Liver (tissue), 9 donors: Measurements from ENCODE around the gene GNAS-AS1. TPM values are rescaled to one million over a fixed set of nuclear protein-coding genes. Genes with fewer than 3 reads are reported as not detected.

Experiments
- DNase-seq: peaks from one replicate; pipeline ENCODE4 v3.0.0-alpha.2; 2017; ENCODE audit warnings: low spot score
- H3K27ac ChIP-seq, 2 donors: one replicate each; pipeline ENCODE4 v1.7.0; 2013; ENCODE audit warnings: inconsistent platforms in 2 of 2, low read length in 2 of 2, control low read depth in 1 of 2, low read depth in 1 of 2, mild to moderate bottlenecking in 1 of 2
- H3K27me3 ChIP-seq, 4 donors: one replicate each; pipeline versions ENCODE4 v1.6.1 to v1.7.0; 2013; ENCODE audit warnings: low read length in 3 of 4, inconsistent platforms in 1 of 4, mild to moderate bottlenecking in 1 of 4, moderate library complexity in 1 of 4; ENCODE audit not compliant: control insufficient read depth in 4 of 4, insufficient read depth in 4 of 4
- H3K36me3 ChIP-seq, 4 donors: one replicate each; pipeline versions ENCODE4 v1.6.1 to v1.7.0; 2013; ENCODE audit warnings: low read length in 3 of 4, mild to moderate bottlenecking in 3 of 4, low read depth in 1 of 4, moderate library complexity in 1 of 4; ENCODE audit not compliant: control insufficient read depth in 4 of 4, insufficient read depth in 3 of 4
- H3K4me1 ChIP-seq, 4 donors: one replicate each; pipeline versions ENCODE4 v1.6.1 to v1.7.0; 2013; ENCODE audit warnings: low read length in 3 of 4, mild to moderate bottlenecking in 3 of 4, moderate library complexity in 1 of 4; ENCODE audit not compliant: control insufficient read depth in 4 of 4, insufficient read depth in 4 of 4
- H3K4me3 ChIP-seq, 3 donors: one replicate each; pipeline versions ENCODE4 v1.6.1 to v1.7.0; 2013; ENCODE audit warnings: low read length in 3 of 3, control low read depth in 1 of 3, low read depth in 1 of 3, mild to moderate bottlenecking in 1 of 3
- H3K9ac ChIP-seq, 2 donors: one replicate each; pipeline ENCODE4 v1.7.0; 2013; ENCODE audit warnings: low read length in 2 of 2, mild to moderate bottlenecking in 2 of 2, moderate library complexity in 2 of 2, control low read depth in 1 of 2, low read depth in 1 of 2
- H3K9me3 ChIP-seq, 4 donors: one replicate each; pipeline versions ENCODE4 v1.6.1 to v1.7.0; 2013; ENCODE audit warnings: low read length in 3 of 4; ENCODE audit not compliant: control insufficient read depth in 4 of 4
- EGR1 ChIP-seq, 2 donors: IDR thresholded peaks; 2 replicates each; pipeline ENCODE4 v1.6.1; 2016 to 2018; ENCODE audit warnings: antibody characterized with exemption in 2 of 2, low read depth in 2 of 2
- FOXA1 ChIP-seq: IDR thresholded peaks from 2 replicates; pipeline ENCODE4 v1.6.1; 2016; ENCODE audit warnings: antibody characterized with exemption
- FOXA2 ChIP-seq: IDR thresholded peaks from 2 replicates; pipeline ENCODE4 v1.6.1; 2016; ENCODE audit warnings: antibody characterized with exemption
- GABPA ChIP-seq, 2 donors: IDR thresholded peaks in 1 of 2; conservative IDR thresholded peaks in 1 of 2; 2 replicates each; pipeline ENCODE4 v1.6.1; 2016; ENCODE audit warnings: antibody characterized with exemption in 2 of 2, mild to moderate bottlenecking in 1 of 2, moderate library complexity in 1 of 2
- HNF4A ChIP-seq, 2 donors: conservative IDR thresholded peaks; 2 replicates each; pipeline ENCODE4 v1.6.1; 2016; ENCODE audit warnings: antibody characterized with exemption in 2 of 2, mild to moderate bottlenecking in 2 of 2
- HNF4G ChIP-seq: IDR thresholded peaks from 2 replicates; pipeline ENCODE4 v1.6.1; 2016; ENCODE audit warnings: antibody characterized with exemption
- JUND ChIP-seq, 2 donors: IDR thresholded peaks; 2 replicates each; pipeline ENCODE4 v1.6.1; 2016; ENCODE audit warnings: antibody characterized with exemption in 2 of 2
- NR2F2 ChIP-seq: IDR thresholded peaks from 2 replicates; pipeline ENCODE4 v1.6.1; 2016; ENCODE audit warnings: antibody characterized with exemption
- RAD21 ChIP-seq, 2 donors: IDR thresholded peaks; 2 replicates each; pipeline ENCODE4 v1.6.1; 2016; ENCODE audit warnings: antibody characterized with exemption in 2 of 2, mild to moderate bottlenecking in 2 of 2
- RXRA ChIP-seq, 2 donors: IDR thresholded peaks; 2 replicates each; pipeline ENCODE4 v1.6.1; 2017 to 2018; ENCODE audit warnings: antibody characterized with exemption in 2 of 2, mild to moderate bottlenecking in 1 of 2
- SP1 ChIP-seq: IDR thresholded peaks from 2 replicates; pipeline ENCODE4 v1.6.1; 2018; ENCODE audit warnings: antibody characterized with exemption, mild to moderate bottlenecking
- TAF1 ChIP-seq: conservative IDR thresholded peaks from 2 replicates; pipeline ENCODE4 v1.6.1; 2016; ENCODE audit warnings: antibody characterized with exemption, mild to moderate bottlenecking
- YY1 ChIP-seq: IDR thresholded peaks from 2 replicates; pipeline ENCODE4 v1.6.1; 2016; ENCODE audit warnings: antibody characterized with exemption, mild to moderate bottlenecking
- WGBS: extraction: QIAGEN DNeasy Blood & Tissue Kit; methylation state at CpG from one replicate; pipeline ENCODE4 v1.1.7; 2013; 5-methylcytosine and 5-hydroxymethylcytosine counted together
- polyA plus RNA-seq, 2 donors: library from polyadenylated mRNA; stranded (reverse) in 1 of 2; unstranded in 1 of 2; fragments of 200-250 nt in 1 of 2; fragments of >200 nt in 1 of 2; fragmentation: Nextera tagmentation in 1 of 2; extraction: Ambion mirVana in 1 of 2; gene quantifications; one replicate each; pipeline versions ENCODE4 v1.2.1 to v1.2.3, GENCODE V29; 2013 to 2015
- total RNA-seq, 2 donors: library from RNA; depleted of rRNA; stranded (reverse); fragments of >200 nt; gene quantifications; one replicate each; pipeline ENCODE4 v1.2.3, GENCODE V29; 2014
- TF ChIP-seq, protein P1 (sequence below): fragments of 150-350 bp; IDR thresholded peaks from 2 replicates; pipeline ENCODE4 v1.5.1; 2017; ENCODE audit warnings: improper control_type of control experiment, low read depth, low read length; ENCODE audit not compliant: missing input control
- TF ChIP-seq, protein P2 (sequence below): IDR thresholded peaks from 2 replicates; pipeline ENCODE4 v1.6.1; 2016; ENCODE audit warnings: antibody characterized with exemption, mild to moderate bottlenecking
- TF ChIP-seq, protein P3 (sequence below): IDR thresholded peaks from 2 replicates; pipeline ENCODE4 v1.6.1; 2016; ENCODE audit warnings: antibody characterized with exemption
- TF ChIP-seq, protein P4 (sequence below): IDR thresholded peaks from 2 replicates; pipeline ENCODE4 v1.6.1; 2016; ENCODE audit warnings: antibody characterized with exemption
- TF ChIP-seq, protein P5 (sequence below): IDR thresholded peaks from 2 replicates; pipeline ENCODE4 v1.6.1; 2016; ENCODE audit warnings: antibody characterized with exemption
- donor health status: healthy.
- donor health status: healthy.
- donor health status: healthy.
- donor health status: healthy.
- donor health status: healthy.

Gene GNAS-AS1
- total and polyA plus RNA-seq, 4 donors = 0.08 to 0.42 (median 0.09) TPM; not detected in 1

DNA sequence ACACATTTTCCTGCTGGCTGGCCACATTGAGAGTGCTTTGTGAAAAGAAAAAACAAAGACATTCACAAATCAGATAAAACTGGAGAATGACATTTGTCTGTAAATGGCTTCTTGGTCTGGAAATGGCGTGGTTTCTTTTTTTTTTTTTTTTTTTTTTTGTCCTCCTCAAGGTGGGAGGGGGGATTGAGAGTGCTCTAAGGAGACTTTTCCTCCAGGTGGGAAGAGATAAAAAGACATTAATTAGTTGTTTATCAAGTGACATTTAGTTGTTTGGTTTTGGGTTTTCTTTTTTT lies 42.2 kb upstream of the GNAS-AS1 start:
- H3K27ac ChIP-seq = peak overlapping the region; percentile 93 to 97
- peak overlapping the region; percentile 76 to 99 (median 81) for H3K4me3 ChIP-seq
- no peaks in the 10 kb centered on the region for H3K9me3 ChIP-seq
- no peak for DNase-seq
- TF ChIP-seq YY1 (peak; percentile 67), EGR1 (IDR thresholded peaks at IDR 0.05; ENCODE audit: low read depth in 2 of 2) (no peak)
- H3K36me3 ChIP-seq = peaks cover 0 to 5% (median 1%) of the 10 kb centered on the region in 4 donors
- WGBS = 3% methylated on average over 1 of the region's 1 CpG
- peaks cover 13 to 37% (median 28%) of the 10 kb centered on the region in 4 donors for H3K4me1 ChIP-seq
- peak overlapping the region; percentile 49 to 74 for H3K9ac ChIP-seq
- no peaks in the 10 kb centered on the region for H3K27me3 ChIP-seq

DNA sequence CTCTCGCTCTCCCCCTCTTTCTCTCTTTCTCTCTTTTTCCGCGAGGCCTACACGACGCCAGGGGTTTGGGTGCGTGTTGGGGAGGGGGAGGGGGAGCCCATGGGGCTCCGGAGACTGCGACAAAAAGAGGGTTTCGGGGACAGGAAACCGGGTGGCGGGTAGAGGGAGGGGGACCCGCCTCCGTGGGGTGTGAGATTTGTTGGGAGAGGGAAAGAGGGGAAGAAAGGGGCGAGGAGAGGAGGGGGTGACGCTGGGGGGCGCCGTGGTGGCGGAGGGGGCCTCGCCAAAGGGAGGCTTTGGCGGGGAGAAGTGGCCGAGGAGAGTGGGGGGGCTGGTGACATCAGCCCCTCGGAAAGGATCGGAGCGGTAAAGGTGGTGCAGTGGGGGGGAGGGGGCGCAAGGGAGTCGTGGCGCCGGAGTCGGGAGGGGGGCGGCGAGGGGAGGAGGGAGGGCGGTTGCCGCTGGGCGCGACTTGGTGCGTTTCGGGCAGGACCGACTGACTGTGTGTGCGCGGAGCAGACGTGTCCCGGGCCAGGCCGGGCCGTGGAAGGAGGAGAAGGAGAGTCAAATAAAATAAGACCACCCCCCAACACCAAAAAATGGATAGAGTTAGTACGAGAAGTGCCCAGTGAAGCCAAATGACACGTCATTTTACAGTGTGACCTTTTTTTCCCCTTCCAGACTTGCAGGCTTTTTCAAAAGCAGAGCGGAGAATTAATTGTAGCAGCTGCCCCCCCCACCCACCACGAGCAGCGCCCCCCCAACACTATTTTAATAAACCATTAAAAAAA lies 41.6 kb upstream of the GNAS-AS1 start:
- DNase-seq = peak; percentile 76
- H3K36me3 ChIP-seq = peaks cover 0 to 5% (median 0%) of the 10 kb centered on the region in 4 donors
- no peaks in the 10 kb centered on the region for H3K27me3 ChIP-seq
- no peaks in the 10 kb centered on the region for H3K9me3 ChIP-seq
- TF ChIP-seq EGR1 (IDR thresholded peaks at IDR 0.05; ENCODE audit: low read depth in 2 of 2) = no peak
- TF ChIP-seq, protein P1, sequence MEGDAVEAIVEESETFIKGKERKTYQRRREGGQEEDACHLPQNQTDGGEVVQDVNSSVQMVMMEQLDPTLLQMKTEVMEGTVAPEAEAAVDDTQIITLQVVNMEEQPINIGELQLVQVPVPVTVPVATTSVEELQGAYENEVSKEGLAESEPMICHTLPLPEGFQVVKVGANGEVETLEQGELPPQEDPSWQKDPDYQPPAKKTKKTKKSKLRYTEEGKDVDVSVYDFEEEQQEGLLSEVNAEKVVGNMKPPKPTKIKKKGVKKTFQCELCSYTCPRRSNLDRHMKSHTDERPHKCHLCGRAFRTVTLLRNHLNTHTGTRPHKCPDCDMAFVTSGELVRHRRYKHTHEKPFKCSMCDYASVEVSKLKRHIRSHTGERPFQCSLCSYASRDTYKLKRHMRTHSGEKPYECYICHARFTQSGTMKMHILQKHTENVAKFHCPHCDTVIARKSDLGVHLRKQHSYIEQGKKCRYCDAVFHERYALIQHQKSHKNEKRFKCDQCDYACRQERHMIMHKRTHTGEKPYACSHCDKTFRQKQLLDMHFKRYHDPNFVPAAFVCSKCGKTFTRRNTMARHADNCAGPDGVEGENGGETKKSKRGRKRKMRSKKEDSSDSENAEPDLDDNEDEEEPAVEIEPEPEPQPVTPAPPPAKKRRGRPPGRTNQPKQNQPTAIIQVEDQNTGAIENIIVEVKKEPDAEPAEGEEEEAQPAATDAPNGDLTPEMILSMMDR = no peak
- no peak for TF ChIP-seq RAD21 (IDR thresholded peaks at IDR 0.05)
- TF ChIP-seq HNF4A (conservative IDR thresholded peaks at IDR 0.05) = no peak
- no peak for TF ChIP-seq FOXA2
- TF ChIP-seq, protein P2, sequence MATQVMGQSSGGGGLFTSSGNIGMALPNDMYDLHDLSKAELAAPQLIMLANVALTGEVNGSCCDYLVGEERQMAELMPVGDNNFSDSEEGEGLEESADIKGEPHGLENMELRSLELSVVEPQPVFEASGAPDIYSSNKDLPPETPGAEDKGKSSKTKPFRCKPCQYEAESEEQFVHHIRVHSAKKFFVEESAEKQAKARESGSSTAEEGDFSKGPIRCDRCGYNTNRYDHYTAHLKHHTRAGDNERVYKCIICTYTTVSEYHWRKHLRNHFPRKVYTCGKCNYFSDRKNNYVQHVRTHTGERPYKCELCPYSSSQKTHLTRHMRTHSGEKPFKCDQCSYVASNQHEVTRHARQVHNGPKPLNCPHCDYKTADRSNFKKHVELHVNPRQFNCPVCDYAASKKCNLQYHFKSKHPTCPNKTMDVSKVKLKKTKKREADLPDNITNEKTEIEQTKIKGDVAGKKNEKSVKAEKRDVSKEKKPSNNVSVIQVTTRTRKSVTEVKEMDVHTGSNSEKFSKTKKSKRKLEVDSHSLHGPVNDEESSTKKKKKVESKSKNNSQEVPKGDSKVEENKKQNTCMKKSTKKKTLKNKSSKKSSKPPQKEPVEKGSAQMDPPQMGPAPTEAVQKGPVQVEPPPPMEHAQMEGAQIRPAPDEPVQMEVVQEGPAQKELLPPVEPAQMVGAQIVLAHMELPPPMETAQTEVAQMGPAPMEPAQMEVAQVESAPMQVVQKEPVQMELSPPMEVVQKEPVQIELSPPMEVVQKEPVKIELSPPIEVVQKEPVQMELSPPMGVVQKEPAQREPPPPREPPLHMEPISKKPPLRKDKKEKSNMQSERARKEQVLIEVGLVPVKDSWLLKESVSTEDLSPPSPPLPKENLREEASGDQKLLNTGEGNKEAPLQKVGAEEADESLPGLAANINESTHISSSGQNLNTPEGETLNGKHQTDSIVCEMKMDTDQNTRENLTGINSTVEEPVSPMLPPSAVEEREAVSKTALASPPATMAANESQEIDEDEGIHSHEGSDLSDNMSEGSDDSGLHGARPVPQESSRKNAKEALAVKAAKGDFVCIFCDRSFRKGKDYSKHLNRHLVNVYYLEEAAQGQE = no peak
- no peak for TF ChIP-seq JUND (IDR thresholded peaks at IDR 0.05)
- TF ChIP-seq YY1 = no peak
- TF ChIP-seq GABPA (IDR thresholded peaks at IDR 0.05 in 1 of 2, conservative IDR thresholded peaks at IDR 0.05 in 1 of 2) = no peak
- TF ChIP-seq SP1 = no peak
- TF ChIP-seq RXRA (IDR thresholded peaks at IDR 0.05) = no peak
- TF ChIP-seq, protein P3, sequence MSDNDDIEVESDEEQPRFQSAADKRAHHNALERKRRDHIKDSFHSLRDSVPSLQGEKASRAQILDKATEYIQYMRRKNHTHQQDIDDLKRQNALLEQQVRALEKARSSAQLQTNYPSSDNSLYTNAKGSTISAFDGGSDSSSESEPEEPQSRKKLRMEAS = no peak
- TF ChIP-seq, protein P4, sequence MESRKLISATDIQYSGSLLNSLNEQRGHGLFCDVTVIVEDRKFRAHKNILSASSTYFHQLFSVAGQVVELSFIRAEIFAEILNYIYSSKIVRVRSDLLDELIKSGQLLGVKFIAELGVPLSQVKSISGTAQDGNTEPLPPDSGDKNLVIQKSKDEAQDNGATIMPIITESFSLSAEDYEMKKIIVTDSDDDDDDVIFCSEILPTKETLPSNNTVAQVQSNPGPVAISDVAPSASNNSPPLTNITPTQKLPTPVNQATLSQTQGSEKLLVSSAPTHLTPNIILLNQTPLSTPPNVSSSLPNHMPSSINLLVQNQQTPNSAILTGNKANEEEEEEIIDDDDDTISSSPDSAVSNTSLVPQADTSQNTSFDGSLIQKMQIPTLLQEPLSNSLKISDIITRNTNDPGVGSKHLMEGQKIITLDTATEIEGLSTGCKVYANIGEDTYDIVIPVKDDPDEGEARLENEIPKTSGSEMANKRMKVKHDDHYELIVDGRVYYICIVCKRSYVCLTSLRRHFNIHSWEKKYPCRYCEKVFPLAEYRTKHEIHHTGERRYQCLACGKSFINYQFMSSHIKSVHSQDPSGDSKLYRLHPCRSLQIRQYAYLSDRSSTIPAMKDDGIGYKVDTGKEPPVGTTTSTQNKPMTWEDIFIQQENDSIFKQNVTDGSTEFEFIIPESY = no peak
- no peak for TF ChIP-seq FOXA1
- no peak for TF ChIP-seq HNF4G
- no peak for TF ChIP-seq NR2F2
- no peak for TF ChIP-seq TAF1
- TF ChIP-seq, protein P5, sequence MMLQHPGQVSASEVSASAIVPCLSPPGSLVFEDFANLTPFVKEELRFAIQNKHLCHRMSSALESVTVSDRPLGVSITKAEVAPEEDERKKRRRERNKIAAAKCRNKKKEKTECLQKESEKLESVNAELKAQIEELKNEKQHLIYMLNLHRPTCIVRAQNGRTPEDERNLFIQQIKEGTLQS = no peak
- peak overlapping the region; percentile 93 to 97 for H3K27ac ChIP-seq
- H3K4me3 ChIP-seq = peak overlapping the region; percentile 76 to 99 (median 81)
- peaks cover 13 to 39% (median 29%) of the 10 kb centered on the region in 4 donors for H3K4me1 ChIP-seq
- H3K9ac ChIP-seq = peak overlapping the region; percentile 49 to 74
- under 1% methylated on average over 49 of the region's 49 CpGs for WGBS
